Measurements from ENCODE around the gene ORC3.

The ORC3 gene

DNA sequence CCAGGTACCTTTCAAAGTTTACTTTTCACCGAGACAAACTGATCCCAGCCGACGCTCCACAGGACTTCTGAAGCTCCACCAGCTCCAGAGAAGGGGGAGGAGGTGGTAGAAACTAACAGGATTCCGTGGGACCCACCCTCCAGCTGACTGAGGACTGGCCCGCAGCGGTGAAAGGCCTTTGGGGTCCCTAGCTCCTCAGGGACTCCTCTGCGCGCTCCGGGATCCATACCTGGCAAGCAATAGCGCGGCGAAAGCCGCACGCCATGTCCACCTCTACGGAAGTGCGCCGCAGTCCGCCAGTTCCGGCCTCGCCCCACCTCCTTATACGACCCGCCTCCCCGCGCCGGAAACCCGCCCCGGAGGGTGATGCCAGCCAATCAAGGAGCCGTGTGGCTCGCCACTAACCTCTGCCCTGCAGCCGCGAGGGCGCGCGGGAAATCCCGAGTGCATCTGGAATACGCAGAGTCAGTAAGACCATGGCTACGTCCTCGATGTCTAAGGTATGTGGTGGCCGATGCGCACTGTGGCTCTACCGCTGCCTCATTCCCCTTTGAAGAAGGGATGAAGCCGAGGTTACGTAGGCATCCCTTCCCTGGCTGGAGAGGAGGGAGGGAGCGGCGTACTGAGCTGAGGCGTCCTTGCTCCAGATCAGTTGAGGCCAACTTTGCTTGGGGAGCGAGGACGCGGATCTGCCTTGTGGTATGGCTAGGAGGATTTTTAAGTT lies at the start of gene ORC3, which contains the start of gene RARS2:
ORC3 (plus strand) TSS at position 443 of the 724 bp plus-strand sequence; CDS start at position 477, 34 bp downstream.
RARS2 (minus strand) TSS at position 295 of the 724 bp plus-strand sequence; CDS start at position 265, 30 bp downstream.
- DNase-seq: peak; percentile 95

DNA sequence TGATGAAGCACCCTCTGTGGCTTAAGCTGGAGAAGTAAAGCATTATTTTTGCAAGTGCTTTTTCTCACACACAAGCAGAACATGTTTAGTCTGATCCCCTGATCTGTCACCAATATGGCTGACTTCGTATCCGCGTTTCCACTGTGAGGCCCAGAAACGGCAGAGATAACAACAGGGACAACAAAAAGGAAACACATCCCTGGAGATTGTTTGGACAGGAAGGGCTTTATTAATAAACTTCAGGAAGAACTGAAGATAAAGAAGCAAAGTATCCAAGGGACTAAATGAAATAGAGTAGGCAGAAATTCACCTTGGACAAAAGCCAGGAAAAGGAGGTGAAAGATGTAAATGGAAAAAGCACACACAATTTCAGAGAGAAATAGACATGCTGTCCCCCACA lies 49.4 kb upstream of the ORC3 start:
- no peak for DNase-seq

DNA sequence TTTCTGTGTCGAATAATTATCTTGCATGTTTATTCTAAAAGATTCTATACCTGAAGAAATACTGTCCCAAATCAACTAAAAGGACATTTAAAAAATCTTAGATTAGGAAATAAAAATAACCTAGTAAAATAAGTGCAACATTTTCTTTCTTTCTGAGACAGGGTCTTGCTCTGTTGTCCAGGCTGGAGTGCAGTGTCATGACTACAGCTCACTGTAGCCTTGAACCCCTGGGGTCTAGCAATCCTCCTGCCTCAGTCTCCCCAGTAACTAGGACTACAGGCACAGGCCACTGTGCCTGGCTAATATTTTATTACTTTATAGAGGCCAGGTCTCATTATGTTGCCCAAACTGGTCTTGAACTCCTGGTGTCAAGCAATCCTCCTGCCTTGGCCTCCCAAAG lies 48.9 kb upstream of the ORC3 start:
- no peak for DNase-seq

DNA sequence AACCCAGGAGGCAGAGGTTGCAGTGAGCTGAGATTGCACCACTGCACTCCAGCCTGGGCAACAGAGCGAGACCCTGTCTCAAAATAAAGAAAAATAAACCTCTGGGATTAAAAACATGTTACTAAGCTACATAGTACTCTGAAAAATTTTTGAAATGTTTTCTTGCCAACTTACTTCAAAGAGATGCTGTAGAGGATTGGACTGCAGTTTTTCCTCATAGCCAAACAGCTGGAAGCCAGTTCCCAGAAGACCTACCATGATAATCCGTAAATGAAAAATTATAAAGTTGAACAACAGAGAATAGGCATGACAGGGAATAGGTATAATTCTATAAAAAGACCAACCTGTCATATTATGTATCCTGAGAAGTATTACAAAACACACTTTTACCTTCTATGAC lies 48.2 kb upstream of the ORC3 start:
- DNase-seq: no peak

DNA sequence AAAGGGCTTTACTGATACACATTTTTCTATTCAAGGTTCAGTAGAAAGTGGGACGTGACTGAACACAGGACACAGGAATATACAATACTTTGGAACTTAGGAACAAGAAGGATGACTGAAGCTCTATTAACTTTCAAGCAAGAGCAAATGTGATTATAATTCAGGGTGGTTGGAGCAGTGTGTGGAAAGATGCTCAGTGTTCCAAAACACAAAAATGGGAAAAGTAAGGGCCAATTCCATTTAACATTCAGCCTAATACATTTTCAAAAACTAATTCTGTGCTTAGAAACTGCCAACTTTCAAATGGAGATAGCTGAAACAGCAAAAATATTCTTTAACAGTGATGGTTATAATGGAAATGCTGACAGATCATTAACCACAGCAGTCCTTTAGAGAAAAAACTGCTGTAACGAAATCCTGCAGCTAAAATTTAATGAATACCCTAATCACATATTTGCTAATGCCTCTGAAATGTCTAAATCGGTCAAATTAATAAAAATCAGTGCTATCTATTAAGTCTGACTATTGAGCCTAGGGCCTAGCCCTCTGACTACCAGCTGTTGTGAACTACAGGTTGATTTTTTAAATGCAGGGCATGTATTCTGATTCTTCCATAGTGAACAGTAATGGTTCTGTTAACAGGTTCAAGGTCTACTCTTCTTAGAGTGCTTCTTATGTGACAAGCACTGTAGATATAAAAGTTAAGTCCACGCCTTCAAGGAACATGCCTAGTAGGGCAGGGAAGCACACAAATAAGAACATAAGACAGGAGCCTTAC lies 46.0 kb upstream of the ORC3 start:
- DNase-seq: no peak

DNA sequence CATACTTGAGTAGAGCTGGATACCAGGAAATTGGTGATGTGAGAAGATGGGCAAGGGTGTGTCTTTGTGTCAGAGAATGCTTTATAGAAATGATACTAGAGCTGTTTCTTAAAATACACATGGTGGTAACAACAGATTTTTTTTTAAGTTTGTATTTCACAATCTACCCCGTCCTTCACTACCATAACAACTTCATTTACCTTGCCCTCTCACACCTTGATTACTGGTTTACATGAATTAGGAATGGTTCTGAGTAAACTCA lies 45.5 kb upstream of the ORC3 start:
- no peak for DNase-seq

DNA sequence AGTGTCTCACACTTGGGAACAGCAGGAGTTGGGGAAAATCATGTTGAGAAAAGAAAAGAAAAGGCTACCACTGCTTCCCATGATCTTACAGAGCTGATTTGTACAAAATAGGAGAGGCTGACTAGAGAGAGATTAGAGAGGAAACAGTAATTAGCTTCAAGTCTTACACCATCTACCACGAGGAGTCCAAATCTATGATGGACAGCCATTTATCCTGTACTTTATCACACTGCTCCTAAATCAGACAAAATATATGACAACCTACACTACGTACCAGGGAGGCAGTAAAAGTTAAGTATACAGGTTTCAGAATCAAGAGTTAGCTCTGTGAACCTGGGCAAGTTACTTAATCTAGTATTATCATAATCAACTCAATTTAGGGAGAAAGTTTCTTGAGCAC lies 38.1 kb upstream of the ORC3 start:
- no peak for DNase-seq

DNA sequence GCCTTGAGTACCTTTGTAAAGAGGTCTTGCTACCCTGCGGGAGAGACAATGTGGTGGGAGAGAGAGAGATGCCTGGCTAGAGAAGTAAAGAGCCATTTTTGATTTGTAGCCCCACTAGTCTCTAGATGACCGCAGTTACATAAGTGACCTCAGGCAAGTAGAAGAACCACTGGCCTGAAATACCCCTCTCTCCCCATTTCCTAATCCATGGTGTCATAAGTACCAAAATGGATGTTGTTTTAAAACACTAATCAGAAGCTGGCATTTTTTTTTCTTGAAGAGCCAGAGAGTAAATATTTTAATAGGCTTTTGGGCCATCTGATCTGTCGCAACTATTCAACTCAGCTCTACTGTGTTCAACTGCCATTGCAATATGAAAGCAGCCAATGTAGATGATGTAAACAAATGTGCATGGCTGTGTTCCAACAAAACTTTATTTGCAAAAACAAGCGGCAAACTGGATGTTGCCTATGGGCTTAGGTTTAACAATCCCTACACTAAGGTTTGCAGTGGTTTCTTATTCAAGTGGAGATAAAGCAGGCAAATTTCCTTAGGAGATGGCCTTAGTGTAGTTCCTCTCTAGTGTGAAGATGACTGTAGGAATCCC lies 36.7 kb upstream of the ORC3 start:
- no peak for DNase-seq

DNA sequence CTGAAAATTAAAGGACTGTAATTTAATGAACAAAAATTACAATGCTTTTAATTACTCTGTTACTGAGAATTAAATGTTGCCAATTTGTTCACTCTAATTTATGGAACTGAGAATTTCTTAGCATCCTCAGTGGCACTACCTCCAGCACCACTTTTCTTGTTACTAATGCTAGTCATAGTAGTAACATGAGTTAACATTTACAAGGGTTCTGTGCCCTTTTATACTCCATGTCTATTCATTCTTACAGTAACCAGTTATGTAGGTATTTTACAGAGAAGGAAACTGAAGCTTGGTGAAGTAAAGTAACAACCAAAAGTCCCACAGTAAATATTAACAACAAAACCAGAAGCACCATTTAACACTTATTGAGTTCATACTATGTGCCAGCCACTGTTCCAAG lies 34.4 kb upstream of the ORC3 start:
- DNase-seq: no peak

DNA sequence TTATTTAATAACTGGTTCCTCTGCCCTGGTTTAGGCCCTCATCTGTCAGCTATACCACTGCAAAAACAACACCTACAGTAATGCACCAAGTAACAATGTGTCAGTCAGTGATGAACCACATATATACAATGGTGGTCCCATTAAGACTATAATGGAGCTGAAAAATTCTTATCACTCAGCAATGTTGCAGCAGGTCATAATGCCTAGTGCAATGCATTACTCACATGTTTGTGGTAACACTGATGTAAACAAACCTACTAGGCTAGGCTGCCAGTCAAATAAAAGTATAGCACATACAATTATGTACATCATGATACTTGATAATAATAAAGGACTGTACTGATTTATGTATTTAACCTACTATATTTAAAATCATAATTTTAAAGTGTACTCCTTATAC lies 31.5 kb upstream of the ORC3 start:
- no peak for DNase-seq

DNA sequence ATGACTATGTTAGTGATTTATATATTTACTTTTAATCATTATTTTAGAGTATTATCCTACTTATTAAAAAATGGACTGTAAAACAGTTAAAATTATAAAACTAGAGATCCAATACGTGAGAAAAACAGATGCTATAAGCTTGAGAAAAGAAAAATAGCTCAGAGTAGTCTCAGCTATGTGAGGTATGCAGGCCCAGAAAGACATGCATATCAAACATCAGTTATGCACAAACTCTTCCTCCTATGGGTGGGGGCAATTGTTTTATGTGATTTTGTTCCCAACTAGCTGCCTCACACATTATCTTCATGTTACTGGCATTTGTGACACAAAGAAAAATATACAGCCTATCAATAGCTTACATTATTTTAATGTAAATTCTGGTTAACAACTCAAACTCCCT lies 28.9 kb upstream of the ORC3 start:
- no peak for DNase-seq

DNA sequence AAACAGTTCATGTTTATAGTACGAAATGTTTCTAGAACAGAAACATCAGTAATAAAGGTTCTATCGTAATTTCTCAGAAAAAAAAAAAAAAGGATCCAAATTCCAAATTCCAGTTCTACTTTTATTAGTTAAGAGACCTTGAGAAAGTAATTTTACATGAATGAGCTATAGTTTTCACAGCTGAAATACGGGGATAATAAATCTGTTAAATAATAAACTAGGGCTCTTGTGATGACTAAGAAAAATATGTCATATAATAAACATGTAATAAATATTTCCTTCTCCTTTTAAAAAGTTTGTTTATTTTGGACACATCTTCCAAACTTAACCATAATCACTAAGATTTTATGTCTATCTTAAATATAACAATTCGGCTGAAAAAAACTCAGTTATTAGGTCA lies 17.9 kb upstream of the ORC3 start:
- DNase-seq: no peak

DNA sequence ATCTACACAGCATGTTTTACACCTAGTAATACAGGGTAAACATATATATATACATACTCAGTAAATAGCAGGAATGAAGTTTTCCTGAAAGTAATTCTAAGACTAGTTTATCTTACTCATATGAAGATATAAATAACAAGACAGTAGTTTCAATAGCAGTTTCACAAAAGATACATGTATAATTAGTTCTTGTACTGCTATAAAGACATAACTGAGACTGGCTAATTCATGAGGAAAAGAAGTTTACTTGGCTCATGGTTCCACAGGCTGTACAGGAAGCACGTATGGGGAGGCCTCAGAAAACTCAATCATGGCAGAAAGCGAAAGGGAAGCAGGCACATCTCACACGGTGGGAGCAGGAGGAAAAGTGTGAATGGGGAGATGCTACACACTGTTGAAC lies 17.1 kb upstream of the ORC3 start:
- DNase-seq: no peak

DNA sequence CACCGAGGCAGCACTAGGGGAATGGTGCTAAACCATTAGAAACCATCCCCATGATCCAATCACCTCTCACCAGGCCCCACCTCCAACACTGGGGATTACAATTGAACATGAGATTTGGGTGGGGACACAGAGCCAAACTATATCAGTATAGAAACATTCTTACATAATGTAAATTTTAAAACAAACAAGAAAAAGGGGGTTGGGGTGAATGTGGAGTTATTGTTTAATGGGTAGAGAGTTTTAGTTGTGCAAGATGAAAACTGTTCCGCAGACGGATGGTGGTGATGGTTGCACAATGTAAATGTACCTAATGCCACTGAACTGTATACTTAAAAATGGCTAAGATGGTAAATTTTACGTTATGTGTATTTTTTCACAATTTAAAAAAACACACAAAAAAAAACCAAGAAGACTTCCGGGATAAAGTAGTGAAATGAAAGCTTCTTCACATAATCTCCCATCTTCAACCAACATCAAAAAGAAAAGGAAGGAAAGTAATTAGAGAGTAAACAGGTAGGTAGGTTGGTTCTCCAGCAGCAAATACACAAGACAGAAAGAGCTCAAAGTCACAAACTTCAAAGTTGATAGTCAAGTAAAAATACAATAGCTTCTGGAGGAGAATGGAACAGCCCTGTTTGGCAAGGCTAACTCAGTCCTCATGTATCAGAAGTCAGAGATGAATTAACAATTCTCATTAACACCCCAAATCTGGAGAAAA lies 16.5 kb upstream of the ORC3 start:
- DNase-seq: no peak

DNA sequence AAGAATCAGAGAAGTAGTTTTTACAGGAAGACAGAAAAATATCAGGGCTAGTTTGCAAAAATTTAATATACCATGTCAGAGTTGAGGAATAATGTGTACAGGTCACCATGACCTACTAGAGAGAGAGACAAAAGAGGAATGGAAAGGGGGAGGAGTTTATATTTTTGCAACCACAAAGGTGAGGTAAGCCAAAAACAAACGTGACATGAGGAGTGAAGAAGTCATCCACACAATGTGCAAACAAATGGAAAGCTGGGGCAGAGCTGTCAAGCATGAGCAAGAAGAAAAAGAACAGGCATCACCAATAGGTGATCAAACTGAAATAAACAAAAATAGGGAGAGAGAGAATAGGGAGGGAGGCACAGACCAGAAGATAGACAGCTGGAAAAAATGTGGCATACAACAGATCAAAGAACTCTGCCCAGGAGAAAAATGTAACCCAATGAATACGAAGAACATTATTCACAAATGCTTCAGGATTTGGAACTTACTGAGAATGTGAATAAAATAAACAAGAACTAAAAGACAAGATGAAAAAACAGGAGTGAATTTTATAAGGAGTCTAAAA lies 15.6 kb upstream of the ORC3 start:
- DNase-seq: no peak

DNA sequence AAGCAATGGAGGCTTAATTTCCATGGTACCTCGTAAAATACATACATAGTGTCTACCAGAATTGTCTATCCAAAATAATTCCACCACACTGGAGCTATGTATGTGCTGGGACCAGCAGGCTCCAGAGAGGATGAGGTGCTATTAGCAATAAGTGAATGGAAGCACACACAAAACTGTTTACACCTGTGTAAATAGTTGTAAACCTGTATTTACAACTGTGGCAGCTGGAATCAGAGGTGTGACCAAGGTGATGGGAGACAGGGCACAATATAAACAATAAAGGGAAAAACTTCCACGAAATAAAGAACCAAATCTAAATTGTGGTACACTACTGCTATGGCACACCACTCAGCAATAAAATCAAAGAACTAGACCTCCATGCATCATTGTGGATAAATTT lies 14.5 kb upstream of the ORC3 start:
- no peak for DNase-seq

DNA sequence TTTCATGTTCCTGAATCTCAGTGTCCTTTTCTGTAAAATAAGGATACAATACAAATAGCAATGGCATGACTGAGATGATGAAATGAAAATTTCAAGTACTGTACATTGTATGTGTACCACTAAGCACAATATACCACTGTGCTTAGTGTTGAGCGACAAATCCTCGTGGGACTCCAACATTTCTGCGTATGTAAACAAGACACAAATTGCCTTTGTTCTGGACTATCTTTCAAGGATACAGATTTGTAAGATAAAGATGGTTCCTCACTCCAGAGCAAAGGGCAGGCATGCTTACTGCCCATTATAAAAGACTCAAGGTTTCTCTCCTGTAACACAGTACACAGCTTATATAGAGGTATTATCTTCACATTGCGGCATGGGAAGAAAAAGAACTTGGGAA lies 6.1 kb upstream of the ORC3 start:
- DNase-seq: no peak

DNA sequence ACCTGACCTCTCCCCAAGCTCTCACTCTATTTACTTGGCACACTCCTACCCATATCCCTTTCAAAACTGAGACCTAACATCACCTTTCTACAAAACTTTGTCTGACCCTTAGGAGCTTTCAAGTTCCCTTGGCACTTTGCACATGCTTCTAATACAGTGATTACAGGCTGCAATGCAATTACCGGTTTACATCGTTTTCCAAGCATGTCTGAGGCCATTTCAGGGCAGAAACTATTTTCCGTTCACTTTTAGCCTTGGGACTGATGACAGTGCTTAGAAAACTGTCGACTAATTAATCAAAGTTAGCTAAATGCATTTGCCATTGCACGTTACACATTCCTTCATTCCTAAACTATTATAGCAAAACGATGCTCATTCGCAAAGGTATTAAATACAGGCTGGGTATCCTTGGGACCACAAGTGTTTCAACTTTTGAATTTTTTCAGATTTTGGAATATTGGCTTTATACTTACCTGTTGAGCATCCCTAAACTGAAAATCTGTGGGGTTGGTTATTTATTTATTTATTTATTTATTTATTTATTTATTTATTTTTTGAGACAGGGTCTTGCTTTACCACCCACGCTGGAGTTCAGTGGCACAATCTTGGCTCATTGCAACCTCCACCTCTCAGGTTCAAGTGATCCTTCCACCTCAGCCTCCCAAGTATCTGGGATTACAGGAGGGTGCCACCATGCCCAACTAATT lies 3.4 kb upstream of the ORC3 start:
- DNase-seq: no peak

DNA sequence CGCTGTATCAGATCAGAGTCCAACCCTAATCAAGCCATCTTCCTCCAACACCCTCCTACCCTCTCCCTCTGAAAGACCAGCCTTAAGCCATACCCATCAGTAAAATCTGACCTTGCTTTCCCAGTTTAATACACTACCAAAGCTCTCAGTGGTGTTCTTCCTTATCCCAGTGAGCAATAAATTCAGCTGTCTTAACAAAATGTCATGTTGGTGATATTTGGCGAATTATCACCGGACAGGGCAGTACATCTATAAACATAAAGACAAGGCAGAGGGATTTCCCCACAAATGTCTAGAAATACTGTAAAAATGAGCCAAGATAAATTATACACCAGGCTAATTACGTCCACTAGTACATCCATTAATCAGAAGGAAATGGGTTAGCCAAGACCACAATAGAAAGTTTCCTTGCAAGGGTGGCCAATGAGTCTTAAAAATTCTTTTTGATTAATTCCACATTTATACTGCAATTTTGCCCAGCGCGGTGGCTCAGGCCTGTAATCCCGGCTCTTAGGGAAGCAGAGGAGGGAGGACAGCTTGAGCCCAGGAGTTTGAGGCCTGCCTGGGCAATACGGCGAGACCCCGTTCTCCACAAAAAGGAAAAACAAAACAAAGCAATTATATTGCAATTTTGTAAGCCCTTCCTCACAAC lies 1.1 kb upstream of the ORC3 start:
- DNase-seq: no peak

DNA sequence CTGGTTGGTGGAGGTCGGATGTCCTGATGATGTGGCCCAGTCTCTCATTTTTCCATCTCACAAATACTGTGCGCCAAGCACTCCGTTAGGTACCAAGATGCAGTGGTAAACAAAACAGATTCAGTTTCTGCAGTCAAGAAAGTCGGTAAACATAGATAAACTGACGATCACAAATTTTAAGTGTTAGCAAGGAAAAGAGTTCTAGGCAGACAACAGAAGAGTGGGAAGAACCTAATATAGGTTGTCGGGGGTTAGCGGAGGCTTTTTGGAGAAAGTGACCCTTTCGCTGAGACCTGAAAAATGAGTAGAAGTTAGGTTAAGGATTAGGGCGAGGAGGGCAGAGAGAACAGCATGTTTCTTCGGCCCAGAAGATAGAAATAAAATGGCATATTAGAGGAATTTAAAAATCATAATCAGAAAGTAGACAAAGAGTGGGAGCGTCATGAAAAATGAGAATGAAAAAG lies 514 bp downstream of the ORC3 start:
- DNase-seq: no peak

DNA sequence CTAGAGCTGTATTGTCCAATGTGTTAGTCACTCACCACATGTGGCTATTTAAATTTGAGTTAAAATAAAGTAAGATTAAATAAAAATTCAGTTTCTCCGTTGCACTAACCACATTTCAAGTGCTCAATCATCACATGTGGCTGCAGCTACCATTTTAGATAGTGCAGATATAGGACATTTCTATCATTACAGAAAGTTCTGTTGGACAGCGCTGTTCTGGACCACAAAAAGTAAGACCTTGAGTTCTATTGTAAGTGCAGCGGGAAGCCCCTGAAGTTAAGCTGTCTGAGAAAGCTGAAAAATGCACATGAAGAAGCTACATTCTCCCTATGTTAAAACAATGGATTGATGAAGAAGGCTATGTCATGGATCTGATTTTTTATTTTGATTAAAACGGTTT lies 1.1 kb downstream of the ORC3 start:
- no peak for DNase-seq

DNA sequence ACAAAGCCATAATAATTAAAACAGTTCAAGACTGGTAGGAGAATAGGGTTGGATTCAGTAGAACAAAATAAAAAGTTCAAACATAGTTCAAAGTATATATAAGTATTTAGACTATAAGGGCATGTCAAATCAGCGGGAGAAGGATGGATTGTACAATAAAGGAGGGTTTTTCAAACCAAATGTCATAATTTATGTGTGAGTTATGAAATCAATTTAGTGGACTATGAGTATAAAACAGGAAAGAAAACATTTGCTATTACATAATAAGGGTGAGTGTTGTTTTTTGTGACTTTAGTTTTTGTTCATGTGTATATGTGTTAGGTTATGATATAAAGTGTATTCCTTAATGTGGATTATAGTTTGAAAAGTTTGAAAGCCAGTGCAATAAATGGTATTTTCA lies 10.6 kb downstream of the ORC3 start:
- DNase-seq: no peak

All from activated CD4-positive, CD25-positive, alpha-beta regulatory T cell treated with anti-CD3 and anti-CD28 coated beads, Interleukin-2, amount 50 U/mL, for 72 hours (primary cell).